Lower leg skin (tissue), 3 donors: ENCODE results near the gene UPK3A.

Experiments used
- CTCF ChIP-seq, 3 donors: fragments of 450-650 bp; IDR thresholded peaks; one replicate each; pipeline ENCODE4 v1.5.1; 2016; ENCODE audit warnings: antibody characterized with exemption in 3 of 3, mild to moderate bottlenecking in 3 of 3, moderate library complexity in 2 of 3
- POLR2A ChIP-seq, 2 donors: fragments of 450-650 bp; IDR thresholded peaks; one replicate each; pipeline ENCODE4 v1.6.1; 2016 to 2017; ENCODE audit warnings: antibody characterized with exemption in 2 of 2, mild to moderate bottlenecking in 1 of 2, moderate library complexity in 1 of 2

- TF ChIP-seq CTCF (IDR thresholded peaks at IDR 0.05): no peak
- TF ChIP-seq POLR2A (IDR thresholded peaks at IDR 0.05): no peak
These were observed 34.6 kb downstream of the UPK3A start for GRCh38 chr22:45319324-45319685.
